HepG2 (cell line): ENCODE measurements around the gene STX5. TPM values are rescaled to one million over a fixed set of nuclear protein-coding genes. Genes with fewer than 3 reads are reported as not detected.

ENCODE experiments used
- GFI1 ChIP-seq: sonication (generic); formaldehyde crosslinking; IDR thresholded peaks from 2 replicates; pipeline ENCODE4 v1.5.0; 2020; ENCODE audit warnings: missing genetic modification reagents, mild to moderate bottlenecking, borderline replicate concordance
- KAT7 ChIP-seq: IDR thresholded peaks from 2 replicates; pipeline ENCODE4 v1.6.1; 2018; ENCODE audit warnings: borderline replicate concordance, missing compliant biosample characterization
- KLF12 ChIP-seq: sonication (generic); formaldehyde crosslinking; IDR thresholded peaks from 2 replicates; pipeline ENCODE4 v1.4.0; 2020; ENCODE audit warnings: missing genetic modification reagents, borderline replicate concordance
- LCORL ChIP-seq, 2 experiments: fragments of 450-650 bp in 1 of 2; sonication (generic) in 1 of 2; formaldehyde crosslinking in 1 of 2; IDR thresholded peaks; 2 replicates each; pipeline versions ENCODE4 v1.5.0 to v1.6.1; 2017 to 2020; ENCODE audit warnings: antibody characterized with exemption in 1 of 2, missing genetic modification reagents in 1 of 2
- NCOR1 ChIP-seq: fragments of 200-600 bp; sonication (generic); IDR thresholded peaks from 2 replicates; pipeline ENCODE4 v1.7.0; 2017; ENCODE audit warnings: antibody characterized with exemption, low read length, borderline replicate concordance
- PPARG ChIP-seq: conservative IDR thresholded peaks from 2 replicates; pipeline ENCODE4 v1.6.1; 2016; ENCODE audit warnings: missing biosample characterization, missing genetic modification reagents
- RARA ChIP-seq: IDR thresholded peaks from 2 replicates; pipeline ENCODE4 v1.6.1; 2016; ENCODE audit warnings: missing genetic modification reagents, missing compliant biosample characterization
- SMAD9 ChIP-seq: sonication (generic); formaldehyde crosslinking; IDR thresholded peaks from 2 replicates; pipeline ENCODE4 v1.5.1; 2020; ENCODE audit warnings: mild to moderate bottlenecking, missing genetic modification reagents
- SMYD3 ChIP-seq: sonication (generic); formaldehyde crosslinking; IDR thresholded peaks from 2 replicates; pipeline ENCODE4 v1.8.1; 2023; ENCODE audit warnings: mild to moderate bottlenecking, missing genetic modification reagents
- SNAPC2 ChIP-seq: sonication (generic); formaldehyde crosslinking; IDR thresholded peaks from 2 replicates; pipeline ENCODE4 v1.8.1; 2022; ENCODE audit warnings: mild to moderate bottlenecking, missing genetic modification reagents
- SOX13 ChIP-seq, 3 experiments: fragments of 450-650 bp in 1 of 3; sonication (generic) in 1 of 3; formaldehyde crosslinking in 1 of 3; IDR thresholded peaks in 2 of 3; conservative IDR thresholded peaks in 1 of 3; 2 replicates each; pipeline versions ENCODE4 v1.5.0 to v1.6.1; 2016 to 2020; ENCODE audit warnings: antibody characterized with exemption in 1 of 3, mild to moderate bottlenecking in 1 of 3, missing compliant biosample characterization in 1 of 3, missing genetic modification reagents in 1 of 3, moderate library complexity in 1 of 3
- TOPORS ChIP-seq: sonication (generic); formaldehyde crosslinking; IDR thresholded peaks from 2 replicates; pipeline ENCODE4 v1.8.0; 2023; ENCODE audit warnings: mild to moderate bottlenecking, missing genetic modification reagents
- YY1 ChIP-seq: IDR thresholded peaks from 2 replicates; pipeline ENCODE4 v1.6.1; 2011; ENCODE audit warnings: low read length, low read depth, moderate library complexity, mild to moderate bottlenecking; ENCODE audit not compliant: insufficient read depth, insufficient replicate concordance
- ZFP37 ChIP-seq: sonication (generic); formaldehyde crosslinking; IDR thresholded peaks from 2 replicates; pipeline ENCODE4 v1.4.0; 2020; ENCODE audit warnings: missing genetic modification reagents, borderline replicate concordance
- ZNF333 ChIP-seq: sonication (generic); formaldehyde crosslinking; IDR thresholded peaks from 2 replicates; pipeline ENCODE4 v1.4.0; 2020; ENCODE audit warnings: mild to moderate bottlenecking, missing genetic modification reagents, borderline replicate concordance
- ZNF550 ChIP-seq: sonication (generic); formaldehyde crosslinking; IDR thresholded peaks from 2 replicates; pipeline ENCODE4 v1.4.0; 2020; ENCODE audit warnings: mild to moderate bottlenecking, missing genetic modification reagents, borderline replicate concordance
- ZNF670 ChIP-seq: sonication (generic); formaldehyde crosslinking; IDR thresholded peaks from 2 replicates; pipeline ENCODE4 v1.8.0; 2022; ENCODE audit warnings: mild to moderate bottlenecking, missing genetic modification reagents, borderline replicate concordance
- polyA plus RNA-seq, 8 experiments: library from polyadenylated mRNA; depleted of rRNA in 3 of 8; stranded (reverse) in 7 of 8; unstranded in 1 of 8; fragments of >200 nt; fragmentation: Illumina TruSeq in 4 of 8; extraction: Trizol in 4 of 8; gene quantifications; 2 replicates each; pipeline versions ENCODE4 v1.2.1 to v1.2.3, GENCODE V29; 2011 to 2016; ENCODE audit warnings: low read depth in 4 of 8, missing spikeins in 1 of 8, mixed read lengths in 1 of 8; ENCODE audit not compliant: insufficient read depth in 1 of 8
- total RNA-seq, 5 experiments: library from RNA; depleted of rRNA; stranded (reverse); fragments of >200 nt; fragmentation: Illumina TruSeq; extraction: Trizol; gene quantifications; 2 replicates each; pipeline ENCODE4 v1.2.3, GENCODE V29; 2016; ENCODE audit warnings: low read depth in 1 of 5
- TF ChIP-seq, protein P1 (sequence below), 2 experiments: sonication (generic) in 1 of 2; formaldehyde crosslinking in 1 of 2; IDR thresholded peaks; 2 replicates each; pipeline versions ENCODE4 v1.4.0 to v1.6.1; 2018 to 2020; ENCODE audit warnings: missing genetic modification reagents in 2 of 2, borderline replicate concordance in 1 of 2, low read depth in 1 of 2, mild to moderate bottlenecking in 1 of 2, missing biosample characterization in 1 of 2
- TF ChIP-seq, protein P2 (sequence below): sonication (generic); formaldehyde crosslinking; IDR thresholded peaks from 2 replicates; pipeline ENCODE4 v1.8.0; 2022; ENCODE audit warnings: mild to moderate bottlenecking, missing genetic modification reagents, moderate library complexity
- TF ChIP-seq, protein P3 (sequence below): sonication (generic); formaldehyde crosslinking; IDR thresholded peaks from 2 replicates; pipeline ENCODE4 v1.4.0; 2020; ENCODE audit warnings: missing genetic modification reagents, borderline replicate concordance
- TF ChIP-seq, protein P4 (sequence below): fragments of 450-650 bp; IDR thresholded peaks from 2 replicates; pipeline ENCODE4 v1.6.1; 2017

The STX5 gene
- total and polyA plus RNA-seq, 2 of the 13 experiments (the other 11 are each of a cell fraction or from before 2014, with no cell fraction given): 26.9 to 30.0 TPM

DNA sequence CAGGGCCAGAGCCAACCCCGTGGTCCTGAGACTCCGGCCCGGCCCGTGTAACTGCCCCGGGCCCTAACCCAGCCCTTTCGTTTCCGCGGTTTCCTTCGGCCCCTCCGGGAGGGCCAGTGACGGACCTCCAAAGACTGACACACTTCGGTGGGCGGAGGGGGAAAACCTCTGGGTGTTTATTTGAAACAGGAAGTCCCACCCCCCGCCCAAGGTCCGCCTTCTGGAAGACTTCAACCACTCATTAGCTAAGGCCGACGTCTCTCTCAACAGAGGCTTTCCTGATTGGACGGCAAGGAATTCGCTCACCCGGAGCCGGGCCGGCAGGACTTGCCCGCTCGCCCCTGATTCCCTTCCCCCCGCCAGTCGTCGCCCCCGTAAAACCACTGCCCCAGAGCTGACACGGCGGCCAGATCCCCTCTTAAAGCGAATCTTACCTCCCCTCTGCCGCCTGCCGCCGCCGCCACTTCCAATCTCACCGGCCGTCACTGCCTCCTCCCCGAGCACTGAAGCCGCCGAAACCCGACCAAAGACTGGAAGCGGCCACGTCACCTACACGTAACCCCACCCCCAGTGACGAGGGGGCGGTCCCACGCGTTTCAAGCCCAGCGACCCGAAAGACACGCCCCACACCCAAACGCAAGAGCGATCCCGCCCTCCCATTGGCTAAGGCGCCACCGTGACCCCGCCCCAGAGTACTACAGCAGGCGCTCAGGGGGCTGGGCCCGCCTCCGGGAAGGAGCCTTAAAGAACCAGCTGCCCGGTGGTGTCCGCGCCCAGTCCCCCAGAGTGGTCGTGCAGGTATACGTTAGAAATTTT, at the start of gene STX5 (continued):
- TF ChIP-seq, protein P1, sequence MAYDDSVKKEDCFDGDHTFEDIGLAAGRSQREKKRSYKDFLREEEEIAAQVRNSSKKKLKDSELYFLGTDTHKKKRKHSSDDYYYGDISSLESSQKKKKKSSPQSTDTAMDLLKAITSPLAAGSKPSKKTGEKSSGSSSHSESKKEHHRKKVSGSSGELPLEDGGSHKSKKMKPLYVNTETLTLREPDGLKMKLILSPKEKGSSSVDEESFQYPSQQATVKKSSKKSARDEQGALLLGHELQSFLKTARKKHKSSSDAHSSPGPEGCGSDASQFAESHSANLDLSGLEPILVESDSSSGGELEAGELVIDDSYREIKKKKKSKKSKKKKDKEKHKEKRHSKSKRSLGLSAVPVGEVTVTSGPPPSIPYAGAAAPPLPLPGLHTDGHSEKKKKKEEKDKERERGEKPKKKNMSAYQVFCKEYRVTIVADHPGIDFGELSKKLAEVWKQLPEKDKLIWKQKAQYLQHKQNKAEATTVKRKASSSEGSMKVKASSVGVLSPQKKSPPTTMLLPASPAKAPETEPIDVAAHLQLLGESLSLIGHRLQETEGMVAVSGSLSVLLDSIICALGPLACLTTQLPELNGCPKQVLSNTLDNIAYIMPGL (CRISPR knock-in tag; IDR thresholded peaks at IDR 0.05; ENCODE audit: borderline replicate concordance in 1 of 2, low read depth in 1 of 2): peak; percentile 46 to 63; a peak in 3 of 4 replicates
- TF ChIP-seq ZFP37 (CRISPR knock-in tag): no peak
- TF ChIP-seq, protein P2, sequence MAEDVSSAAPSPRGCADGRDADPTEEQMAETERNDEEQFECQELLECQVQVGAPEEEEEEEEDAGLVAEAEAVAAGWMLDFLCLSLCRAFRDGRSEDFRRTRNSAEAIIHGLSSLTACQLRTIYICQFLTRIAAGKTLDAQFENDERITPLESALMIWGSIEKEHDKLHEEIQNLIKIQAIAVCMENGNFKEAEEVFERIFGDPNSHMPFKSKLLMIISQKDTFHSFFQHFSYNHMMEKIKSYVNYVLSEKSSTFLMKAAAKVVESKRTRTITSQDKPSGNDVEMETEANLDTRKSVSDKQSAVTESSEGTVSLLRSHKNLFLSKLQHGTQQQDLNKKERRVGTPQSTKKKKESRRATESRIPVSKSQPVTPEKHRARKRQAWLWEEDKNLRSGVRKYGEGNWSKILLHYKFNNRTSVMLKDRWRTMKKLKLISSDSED (CRISPR knock-in tag): no peak
- no peak for TF ChIP-seq SOX13 (IDR thresholded peaks at IDR 0.05)
- 0 out of 4 replicates have a peak, but pooled peaks of 1 of the 2 experiments have one; percentile 79 for TF ChIP-seq SOX13 (CRISPR knock-in tag; conservative IDR thresholded peaks at IDR 0.05 in 1 of 2, IDR thresholded peaks at IDR 0.05 in 1 of 2)
- 0 out of 2 replicates have a peak, but pooled peaks have one; percentile 81 for TF ChIP-seq ZNF333 (CRISPR knock-in tag)
- TF ChIP-seq, protein P3, sequence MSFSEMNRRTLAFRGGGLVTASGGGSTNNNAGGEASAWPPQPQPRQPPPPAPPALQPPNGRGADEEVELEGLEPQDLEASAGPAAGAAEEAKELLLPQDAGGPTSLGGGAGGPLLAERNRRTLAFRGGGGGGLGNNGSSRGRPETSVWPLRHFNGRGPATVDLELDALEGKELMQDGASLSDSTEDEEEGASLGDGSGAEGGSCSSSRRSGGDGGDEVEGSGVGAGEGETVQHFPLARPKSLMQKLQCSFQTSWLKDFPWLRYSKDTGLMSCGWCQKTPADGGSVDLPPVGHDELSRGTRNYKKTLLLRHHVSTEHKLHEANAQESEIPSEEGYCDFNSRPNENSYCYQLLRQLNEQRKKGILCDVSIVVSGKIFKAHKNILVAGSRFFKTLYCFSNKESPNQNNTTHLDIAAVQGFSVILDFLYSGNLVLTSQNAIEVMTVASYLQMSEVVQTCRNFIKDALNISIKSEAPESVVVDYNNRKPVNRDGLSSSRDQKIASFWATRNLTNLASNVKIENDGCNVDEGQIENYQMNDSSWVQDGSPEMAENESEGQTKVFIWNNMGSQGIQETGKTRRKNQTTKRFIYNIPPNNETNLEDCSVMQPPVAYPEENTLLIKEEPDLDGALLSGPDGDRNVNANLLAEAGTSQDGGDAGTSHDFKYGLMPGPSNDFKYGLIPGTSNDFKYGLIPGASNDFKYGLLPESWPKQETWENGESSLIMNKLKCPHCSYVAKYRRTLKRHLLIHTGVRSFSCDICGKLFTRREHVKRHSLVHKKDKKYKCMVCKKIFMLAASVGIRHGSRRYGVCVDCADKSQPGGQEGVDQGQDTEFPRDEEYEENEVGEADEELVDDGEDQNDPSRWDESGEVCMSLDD: no peak
- no peak for TF ChIP-seq SMYD3 (CRISPR knock-in tag)
- no peak for TF ChIP-seq SNAPC2 (CRISPR knock-in tag)
- TF ChIP-seq GFI1: no peak
- TF ChIP-seq NCOR1: peak; percentile 67; the same call in 1 of the 2 replicates
- no peak for TF ChIP-seq KLF12
- TF ChIP-seq SMAD9 (CRISPR knock-in tag): no peak
- TF ChIP-seq, protein P4, sequence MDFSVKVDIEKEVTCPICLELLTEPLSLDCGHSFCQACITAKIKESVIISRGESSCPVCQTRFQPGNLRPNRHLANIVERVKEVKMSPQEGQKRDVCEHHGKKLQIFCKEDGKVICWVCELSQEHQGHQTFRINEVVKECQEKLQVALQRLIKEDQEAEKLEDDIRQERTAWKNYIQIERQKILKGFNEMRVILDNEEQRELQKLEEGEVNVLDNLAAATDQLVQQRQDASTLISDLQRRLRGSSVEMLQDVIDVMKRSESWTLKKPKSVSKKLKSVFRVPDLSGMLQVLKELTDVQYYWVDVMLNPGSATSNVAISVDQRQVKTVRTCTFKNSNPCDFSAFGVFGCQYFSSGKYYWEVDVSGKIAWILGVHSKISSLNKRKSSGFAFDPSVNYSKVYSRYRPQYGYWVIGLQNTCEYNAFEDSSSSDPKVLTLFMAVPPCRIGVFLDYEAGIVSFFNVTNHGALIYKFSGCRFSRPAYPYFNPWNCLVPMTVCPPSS: no peak
- no peak for TF ChIP-seq TOPORS (CRISPR knock-in tag)
- TF ChIP-seq KAT7 (CRISPR knock-in tag): peak; percentile 32; the same call in 1 of the 2 replicates
- TF ChIP-seq ZNF550 (CRISPR knock-in tag): no peak
- no peak for TF ChIP-seq YY1
- TF ChIP-seq PPARG (CRISPR knock-in tag): no peak
- TF ChIP-seq ZNF670 (CRISPR knock-in tag): no peak
- TF ChIP-seq LCORL (IDR thresholded peaks at IDR 0.05): no peak
- TF ChIP-seq LCORL (CRISPR knock-in tag; IDR thresholded peaks at IDR 0.05): peak; percentile 47
- no peak for TF ChIP-seq RARA (CRISPR knock-in tag)
